ENCODE measurements around the gene ARFGAP3.

DNA sequence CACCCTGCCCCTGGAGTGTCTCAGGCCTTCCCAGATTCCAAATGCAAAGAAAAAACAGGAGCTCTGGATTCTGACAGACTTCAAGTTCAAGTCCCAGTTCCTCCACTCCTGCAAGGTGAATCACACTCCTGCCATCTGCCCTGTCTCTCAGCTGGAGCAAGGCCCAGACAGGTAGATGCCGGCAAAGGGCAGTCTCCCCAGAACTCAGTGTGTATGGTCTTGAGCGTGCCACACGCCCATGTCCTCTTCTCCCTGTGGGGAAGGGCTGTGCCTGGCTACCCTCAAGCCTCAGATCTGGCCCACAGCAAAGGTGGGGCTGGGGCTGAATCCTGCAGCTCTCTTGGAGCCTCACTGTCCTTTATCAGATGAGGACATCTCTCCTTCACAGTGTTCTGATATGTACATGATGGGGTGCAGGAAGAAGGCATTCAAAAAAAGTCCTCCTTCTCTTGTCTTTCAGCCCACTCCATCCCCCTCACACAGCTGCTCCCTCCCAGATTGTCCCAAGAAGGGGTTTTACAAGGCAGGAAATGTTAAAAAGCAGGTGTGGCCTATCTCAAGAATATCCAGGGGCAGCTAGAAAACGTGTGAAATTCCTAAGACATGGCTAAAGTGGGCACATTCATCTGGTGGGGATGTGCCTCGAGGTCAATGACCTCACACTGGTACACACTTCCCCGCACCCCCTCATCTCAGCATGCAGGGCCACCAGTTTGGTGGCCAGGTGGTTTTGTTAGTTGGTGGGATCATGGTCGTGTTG is 27.7 kb upstream of the ARFGAP3 start:
- TF ChIP-seq, protein P1, sequence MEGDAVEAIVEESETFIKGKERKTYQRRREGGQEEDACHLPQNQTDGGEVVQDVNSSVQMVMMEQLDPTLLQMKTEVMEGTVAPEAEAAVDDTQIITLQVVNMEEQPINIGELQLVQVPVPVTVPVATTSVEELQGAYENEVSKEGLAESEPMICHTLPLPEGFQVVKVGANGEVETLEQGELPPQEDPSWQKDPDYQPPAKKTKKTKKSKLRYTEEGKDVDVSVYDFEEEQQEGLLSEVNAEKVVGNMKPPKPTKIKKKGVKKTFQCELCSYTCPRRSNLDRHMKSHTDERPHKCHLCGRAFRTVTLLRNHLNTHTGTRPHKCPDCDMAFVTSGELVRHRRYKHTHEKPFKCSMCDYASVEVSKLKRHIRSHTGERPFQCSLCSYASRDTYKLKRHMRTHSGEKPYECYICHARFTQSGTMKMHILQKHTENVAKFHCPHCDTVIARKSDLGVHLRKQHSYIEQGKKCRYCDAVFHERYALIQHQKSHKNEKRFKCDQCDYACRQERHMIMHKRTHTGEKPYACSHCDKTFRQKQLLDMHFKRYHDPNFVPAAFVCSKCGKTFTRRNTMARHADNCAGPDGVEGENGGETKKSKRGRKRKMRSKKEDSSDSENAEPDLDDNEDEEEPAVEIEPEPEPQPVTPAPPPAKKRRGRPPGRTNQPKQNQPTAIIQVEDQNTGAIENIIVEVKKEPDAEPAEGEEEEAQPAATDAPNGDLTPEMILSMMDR (IDR thresholded peaks at IDR 0.05; ENCODE audit: low read depth, low read length) = no peak
- no peak for TF ChIP-seq POLR2A (IDR thresholded peaks at IDR 0.05; ENCODE audit: extremely low read depth, insufficient read length)
- TF ChIP-seq, protein P2, sequence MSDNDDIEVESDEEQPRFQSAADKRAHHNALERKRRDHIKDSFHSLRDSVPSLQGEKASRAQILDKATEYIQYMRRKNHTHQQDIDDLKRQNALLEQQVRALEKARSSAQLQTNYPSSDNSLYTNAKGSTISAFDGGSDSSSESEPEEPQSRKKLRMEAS (IDR thresholded peaks at IDR 0.05; ENCODE audit: low read depth, low read length) = no peak

Measured in NB4 (cell line).